Limb (tissue), 2 donors: Measurements from ENCODE around the gene ERAL1.
"Not testable (repeated sequence)": the region's sequence is repeated elsewhere in the genome, so short reads cannot be mapped to it uniquely, and the experiment has no call there.

Experiments used
- DNase-seq, 2 donors: peaks; one replicate each; pipeline ENCODE4 v3.0.0-alpha.2; 2016; ENCODE audit errors: extremely low spot score in 2 of 2

The ERAL1 gene

DNA sequence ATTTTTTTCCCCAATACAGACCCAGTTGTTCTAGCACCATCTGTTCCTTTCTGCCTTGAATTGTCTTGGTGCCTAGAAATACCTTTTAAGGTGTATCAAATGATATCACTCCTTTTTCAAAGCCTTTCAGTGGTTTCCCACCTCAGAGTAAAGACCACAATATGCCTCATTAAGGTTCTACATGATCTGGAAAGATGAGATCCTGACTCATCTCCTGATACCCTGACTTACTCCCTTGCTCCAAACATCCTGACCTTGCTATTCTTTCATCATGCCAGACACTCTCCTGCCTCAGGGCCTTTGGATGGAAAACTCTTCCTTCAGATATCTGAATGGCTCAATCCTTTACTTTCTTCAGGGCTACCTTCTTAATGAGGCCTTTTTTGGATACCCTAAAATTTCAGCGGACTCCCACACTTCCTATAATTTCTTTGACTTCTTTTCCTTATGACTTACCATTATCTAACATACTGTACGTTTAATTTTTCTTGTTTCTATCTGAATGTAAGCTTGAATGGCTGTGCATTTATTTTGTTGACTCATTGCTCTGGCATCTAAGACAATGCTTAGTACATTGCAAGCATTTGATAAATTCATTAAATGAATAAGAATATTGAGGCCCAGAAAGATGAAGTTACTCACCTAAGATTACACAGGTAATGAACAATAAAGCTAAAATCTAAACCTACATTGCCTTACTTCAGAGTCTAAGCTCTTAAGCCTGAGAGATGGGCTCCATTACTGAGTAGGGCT lies 23.5 kb downstream of the ERAL1 start:
- no peak for DNase-seq

DNA sequence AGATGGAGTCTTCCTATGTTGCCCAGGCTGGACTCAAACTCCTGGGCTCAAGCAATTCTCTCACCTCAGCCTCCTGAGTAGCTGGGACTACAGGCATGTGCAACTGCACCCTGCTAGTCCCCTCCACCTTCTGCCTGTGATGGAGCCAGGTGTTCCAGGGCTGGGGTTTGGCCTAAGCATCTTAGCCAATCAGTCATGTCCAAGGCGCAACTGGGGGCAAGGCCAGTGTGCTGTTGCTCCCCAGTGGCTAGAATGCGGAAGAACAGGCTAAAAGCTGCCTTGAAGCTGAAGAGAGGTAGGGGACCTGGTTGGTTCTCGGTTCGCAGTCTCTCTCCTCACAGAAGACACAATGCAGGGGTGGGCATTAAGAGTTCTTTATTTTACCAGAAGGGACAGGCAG lies 24.2 kb downstream of the ERAL1 start:
- no peak for DNase-seq

DNA sequence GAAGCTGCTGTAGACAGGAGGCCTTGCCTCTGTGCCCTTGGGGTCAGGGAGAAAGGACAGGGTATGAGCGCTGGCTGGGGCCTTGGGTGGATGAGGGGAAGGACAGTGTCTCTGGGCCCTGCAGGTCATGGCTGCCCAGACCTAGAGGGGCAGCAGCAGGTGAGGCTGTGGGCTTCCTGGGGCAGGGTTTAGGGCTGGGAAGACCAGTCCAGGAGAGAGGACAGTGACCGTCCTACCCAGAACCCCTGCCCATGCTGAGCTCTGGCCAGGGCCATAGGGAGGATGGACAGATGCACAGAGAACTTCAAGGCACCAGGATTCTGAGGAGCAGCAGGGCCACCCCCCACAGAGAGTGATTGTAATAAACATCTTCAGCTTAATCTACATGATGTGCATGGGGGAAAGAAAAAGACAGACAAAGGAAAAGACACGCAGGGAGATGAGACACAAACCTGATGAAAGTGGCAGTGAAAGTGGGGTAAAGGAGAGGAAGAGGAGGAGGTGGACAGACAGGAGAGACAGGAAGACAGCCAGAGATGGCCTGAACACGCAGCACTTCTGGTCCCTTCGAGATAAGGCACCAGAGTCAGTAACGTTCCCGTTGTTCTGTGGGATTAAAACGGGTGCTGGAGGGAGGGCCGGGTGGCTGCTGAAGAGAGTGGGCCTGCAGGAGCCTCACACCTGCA lies 25.2 kb downstream of the ERAL1 start:
- DNase-seq: no peak

DNA sequence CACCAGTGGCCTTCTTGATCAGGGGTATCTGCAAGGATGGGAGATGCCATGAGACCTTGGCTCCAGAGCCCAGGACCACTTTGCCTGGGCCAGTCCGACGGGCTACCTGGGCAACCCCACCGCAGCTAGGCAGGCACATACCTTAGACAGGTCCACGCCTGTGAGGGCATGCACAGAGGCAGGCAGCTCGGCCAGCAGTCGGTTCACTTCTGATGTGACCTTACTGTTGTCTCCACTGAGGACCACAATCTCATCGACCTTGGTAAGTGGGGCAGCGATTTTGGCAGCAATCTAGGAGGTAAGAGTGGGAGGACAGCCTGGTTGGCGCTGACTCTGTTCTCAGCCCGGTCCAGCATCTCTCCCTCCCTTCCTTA lies 25.7 kb downstream of the ERAL1 start:
- no peak for DNase-seq

DNA sequence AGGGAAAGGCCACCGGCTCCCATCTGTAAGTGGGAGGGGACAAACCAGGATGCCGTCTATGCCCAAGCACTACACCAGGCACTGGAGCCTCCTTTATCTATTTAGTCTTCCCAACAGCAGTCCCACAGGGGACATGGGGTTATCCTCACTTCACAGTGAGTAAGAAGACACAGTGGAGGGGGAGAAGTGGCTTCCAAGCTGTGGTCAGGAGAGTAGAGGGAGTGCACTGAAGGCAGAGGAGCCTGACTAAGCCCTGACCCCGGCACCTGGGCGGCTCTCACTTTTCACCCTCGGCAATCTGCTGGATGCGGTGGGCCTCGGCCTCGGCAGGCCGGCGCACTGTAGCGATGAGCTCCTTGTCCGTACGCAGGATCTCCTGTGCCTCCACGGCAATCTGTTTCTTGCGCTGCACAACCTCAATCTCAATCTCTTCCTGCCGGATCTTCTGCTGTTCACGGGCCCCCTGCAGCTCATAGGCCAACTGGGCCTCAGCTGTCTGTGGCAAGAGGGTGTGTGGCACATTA lies 26.8 kb downstream of the ERAL1 start:
- DNase-seq: no peak

DNA sequence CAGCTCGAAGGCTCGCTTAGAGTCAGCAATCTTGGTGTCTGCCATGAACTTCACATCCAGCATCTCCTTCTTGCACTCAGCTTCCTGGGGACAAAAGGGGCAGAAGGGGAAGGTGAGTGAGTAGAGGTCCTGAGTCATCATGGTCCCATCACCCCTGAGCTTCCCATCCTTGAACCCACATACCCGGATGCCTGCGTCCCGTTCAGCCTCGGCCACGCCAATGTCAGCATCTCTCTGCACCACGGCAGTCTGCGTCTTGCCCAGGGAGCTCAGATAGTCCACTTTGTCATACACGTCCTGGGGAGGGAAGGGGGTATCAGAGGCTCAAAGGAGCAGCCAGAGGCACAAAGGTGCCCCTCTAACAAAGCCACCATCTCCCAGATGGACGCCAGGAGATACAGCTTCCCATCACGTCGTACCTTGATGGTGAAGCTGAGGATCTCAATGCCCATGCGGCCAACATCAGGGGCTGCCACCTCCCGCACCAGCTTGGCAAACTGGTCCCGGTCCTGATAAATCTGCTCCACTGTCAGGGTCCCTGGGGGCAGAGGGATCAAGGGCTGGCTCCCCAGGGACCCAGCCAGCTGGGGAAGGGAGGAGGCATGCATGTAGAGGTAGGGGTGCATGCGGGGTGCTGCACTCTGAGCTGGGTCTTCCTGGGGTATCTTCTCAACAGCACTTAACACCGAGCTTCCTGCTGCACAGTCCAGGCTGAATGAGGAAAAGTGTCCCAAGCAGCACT lies 27.5 kb downstream of the ERAL1 start:
- DNase-seq: no peak

DNA sequence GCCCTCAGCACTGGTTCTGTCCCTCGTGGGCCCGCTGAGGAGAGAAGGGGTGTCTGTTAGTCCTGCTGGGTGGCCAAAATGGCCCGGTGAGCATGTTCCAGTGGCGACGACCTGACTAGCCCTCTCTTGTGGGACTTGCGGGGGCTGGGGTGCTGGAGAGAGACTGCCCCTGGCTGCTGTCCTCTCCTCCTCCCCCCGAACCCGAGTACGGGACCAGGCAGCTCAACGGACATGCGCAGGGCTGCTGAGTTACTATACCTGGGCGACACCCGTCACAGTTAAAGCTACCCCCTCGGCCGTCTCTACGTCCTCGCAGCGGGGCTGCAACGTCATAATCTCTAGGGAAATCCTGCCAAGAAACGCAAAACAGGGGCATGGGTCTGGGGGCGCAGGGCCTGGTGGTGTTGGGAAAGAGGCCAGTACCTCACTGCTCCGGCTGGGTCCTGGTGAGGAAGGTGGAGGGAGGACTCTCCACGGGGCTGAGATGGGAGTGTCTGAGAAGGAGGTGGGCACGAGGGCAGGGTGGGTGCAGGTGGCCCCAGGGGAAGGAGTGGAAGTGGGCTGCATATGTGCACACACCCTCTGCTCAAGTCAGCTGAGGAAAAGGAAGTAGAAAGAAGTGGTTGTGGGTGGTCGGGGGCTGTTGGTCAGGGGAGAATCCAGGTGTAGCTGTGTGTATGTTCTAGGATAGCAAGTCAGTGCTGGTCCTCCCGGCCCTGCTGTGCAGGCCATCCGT lies 29.3 kb downstream of the ERAL1 start:
- DNase-seq: no peak

DNA sequence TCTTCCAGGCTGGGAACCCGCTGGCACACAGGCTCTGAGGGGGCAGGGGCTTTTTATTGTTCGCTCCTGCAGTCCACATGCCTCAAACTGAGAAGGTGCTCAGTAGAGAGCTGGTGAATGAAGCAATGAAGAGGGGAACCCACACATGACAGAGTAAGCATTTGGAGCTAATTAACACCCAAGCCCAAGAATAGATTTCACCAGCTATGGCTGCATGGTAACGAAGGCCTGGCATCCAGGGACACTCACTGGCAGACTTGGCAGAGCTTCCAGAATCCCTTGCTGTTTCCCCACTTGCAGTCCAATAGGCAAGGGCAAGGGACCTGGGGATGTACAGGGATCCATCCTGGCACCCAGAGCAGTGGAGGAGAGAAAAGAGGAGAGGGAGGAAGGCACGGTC lies 30.5 kb downstream of the ERAL1 start:
- DNase-seq: no peak

DNA sequence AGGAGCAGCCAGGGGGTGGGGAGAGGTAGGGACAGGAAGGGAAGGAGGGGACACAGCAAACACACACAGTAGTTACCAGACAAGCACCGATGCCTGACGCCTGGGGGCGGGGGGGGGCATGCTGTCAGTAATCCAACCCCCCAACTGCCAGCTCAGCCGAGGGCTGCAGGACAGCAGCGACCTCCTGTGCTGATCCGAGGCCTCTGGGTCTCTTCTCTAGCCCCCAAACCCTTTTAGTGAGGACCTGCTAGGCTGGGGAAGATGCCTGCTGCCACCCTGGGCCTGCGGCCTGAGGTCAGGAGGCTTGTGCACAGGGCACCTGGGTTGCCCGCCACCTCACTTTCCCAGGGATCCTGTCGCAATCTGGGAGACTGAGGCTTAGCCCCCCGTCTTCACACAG lies 31.1 kb downstream of the ERAL1 start:
- DNase-seq: no peak

DNA sequence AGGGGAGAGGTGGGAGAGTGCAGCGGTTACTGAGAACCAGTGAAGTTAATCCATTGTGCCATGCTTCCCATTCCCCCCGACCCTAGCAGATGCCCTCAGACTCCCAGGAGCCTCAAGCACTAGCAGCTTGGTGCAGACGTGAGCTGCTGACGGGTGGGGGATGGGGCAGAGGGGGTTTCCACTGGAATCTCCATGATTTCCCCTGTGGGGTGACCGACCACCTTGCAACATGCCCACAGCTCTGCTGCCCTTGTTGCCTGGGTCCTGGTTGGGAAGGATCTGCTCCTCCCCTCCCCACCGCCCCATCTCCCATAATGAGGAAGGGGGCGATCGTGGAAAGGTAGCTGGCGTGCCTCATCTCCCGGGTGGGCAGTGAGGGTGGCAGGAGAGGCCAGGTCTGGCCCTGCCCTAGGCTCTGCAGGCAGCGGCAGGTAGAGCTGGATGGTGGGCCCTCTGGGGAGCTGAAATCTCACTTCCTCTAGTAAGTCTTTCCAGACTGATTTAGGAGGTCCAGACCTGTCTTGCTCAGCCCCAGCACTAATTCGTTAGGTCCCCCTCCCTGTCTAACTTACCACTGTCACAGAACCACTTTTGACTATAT lies 33.2 kb downstream of the ERAL1 start:
- no peak for DNase-seq

DNA sequence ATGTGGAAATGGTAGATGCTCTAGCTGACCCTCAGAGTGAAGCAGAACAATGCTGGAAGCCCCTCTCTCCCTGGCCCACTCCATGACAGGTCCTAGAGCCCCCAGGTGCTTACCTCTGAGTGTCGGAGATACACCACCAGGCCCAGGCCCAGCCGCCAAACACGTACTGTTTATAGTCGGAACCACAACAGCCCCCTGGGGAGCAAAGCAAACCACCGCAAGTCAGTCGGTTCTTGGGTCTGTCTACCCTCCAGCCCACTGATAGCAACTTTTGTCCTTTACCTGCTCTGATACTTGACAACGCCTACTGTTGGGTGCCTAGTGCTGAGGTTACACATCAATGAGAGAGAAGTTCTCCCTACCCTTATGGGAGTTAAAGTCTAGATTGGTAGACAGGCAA lies 34.0 kb downstream of the ERAL1 start:
- no peak for DNase-seq

DNA sequence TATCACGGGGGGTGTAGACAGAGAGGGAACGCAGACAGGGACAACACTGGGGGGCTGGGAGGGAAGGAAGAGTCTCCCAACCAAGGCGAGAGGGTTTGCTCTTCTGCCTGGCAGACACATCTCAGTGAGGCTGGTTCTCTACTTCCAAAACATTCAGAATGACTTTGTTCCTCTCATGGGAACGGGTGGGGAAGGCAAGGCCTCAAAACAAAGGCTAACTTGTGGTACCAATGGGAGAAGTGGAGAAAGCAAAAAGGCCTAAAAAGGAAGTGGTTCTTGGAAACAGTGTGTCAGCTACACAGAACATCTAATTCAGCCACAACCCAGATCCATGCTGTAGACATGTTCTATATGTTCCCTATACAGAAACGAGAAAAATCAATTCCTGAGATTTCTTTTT lies 35.2 kb downstream of the ERAL1 start:
- DNase-seq: no peak

DNA sequence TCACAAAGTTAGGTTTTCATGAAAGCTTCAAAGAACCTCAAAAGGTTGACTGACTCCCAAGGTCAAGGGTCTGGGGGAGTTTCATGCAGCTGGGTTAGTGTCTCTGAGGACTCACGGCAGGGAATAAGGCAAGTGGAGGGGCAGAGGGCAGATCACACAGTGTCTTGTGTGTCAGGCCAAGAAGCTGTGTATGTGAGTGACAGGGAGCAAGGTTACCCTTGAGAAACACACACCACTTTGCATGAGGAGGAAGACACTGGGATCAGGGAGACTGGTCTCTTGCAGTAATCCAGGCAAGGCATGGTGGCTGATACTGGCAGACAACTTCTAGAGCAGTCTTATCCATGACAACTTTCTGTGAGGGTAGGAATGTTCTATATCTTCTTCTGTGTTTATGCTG lies 36.4 kb downstream of the ERAL1 start:
- no peak for DNase-seq

DNA sequence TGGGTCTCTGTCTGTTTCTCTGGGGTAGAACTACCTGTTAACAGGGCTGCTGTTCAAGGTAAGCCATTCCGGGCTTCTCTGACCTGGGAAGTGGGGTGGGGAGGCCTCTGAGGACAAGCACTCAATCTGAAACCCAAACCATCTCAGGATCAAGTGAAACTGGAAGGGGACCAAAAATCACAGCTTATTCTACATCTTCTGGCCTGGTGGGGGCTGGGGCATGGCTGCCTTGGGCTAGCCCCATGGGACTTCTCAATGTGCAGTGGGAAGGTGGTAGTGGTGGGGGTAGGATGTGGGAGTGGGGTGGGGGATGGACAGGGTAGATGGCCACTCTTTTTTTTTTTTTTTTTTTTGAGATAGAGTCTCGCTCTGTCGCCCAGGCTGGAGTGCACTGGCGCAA lies 37.2 kb downstream of the ERAL1 start:
- no peak for DNase-seq

DNA sequence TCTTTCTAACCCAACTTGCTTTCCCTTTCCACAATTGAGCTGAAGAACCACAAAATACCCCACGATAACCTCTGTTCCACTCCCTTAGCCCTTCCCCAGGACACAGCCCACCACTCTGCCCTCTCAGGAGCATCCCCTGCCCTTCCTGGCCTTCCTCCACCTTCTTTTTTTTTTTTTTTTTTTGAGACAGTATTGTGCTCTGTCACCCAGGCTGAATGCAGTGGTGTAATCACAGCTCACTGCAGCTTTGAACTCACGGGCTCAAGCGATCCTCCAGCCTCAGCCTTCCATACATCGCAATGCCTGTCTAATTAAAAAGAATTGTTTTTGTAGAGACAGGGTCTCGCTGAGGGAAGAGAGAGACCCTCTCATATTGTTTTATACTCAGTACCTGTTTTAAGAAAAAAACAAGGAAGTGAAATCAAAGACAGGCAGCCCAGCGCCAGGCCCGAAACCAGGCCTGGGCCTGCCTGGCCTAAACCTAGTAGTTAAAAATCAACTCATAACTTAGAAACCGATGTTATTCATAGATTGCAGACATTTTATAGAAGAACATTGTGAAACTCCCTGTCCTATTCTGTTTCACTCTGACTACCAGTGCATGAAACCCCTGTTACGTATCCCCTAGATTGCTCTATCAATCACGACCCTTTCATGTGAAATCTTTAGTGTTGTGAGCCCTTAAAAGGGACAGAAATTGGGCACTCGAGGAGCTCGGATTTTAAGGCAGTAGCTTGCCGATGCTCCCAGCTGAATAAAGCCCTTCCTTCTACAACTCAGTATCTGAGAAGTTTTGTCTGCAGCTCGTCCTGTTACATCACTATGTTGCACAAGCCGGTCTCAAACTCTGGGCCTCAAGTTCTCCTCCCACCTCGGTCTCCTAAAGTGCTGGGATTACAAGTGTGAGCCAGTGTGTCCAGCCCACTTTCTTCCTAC lies 38.7 kb downstream of the ERAL1 start:
- not testable (repeated sequence) for DNase-seq

DNA sequence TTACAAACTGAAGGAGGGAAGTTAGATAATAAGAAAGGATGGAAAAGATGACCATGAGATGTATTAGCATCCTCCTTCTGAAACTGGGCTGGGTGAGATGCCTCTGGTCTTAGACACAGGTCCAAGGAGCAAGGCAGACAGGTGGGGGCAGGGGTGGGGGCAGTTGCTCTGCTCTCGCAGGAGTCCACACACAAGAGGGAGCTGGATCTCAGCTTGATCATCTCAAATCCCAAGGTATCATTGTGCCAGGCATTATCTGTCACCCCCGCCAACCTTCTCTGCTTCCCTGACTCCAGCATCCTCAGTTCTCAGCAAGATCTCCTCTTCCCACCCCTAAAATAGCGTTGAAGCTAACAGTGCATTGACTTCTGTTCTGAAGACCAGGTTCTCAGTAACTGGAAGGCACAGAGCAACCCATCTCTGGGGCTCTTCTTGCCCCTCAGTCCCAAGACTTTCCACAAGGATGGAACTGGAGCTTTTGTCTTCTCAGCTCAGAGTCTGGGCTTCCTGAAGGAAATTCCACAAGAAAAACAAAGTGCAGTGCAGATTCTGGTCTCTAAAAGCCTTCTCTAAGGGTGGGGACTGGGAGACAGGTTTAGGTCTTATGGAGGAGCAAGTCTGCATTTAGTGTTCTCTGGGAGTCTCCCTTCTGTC lies 41.1 kb downstream of the ERAL1 start:
- DNase-seq: no peak

DNA sequence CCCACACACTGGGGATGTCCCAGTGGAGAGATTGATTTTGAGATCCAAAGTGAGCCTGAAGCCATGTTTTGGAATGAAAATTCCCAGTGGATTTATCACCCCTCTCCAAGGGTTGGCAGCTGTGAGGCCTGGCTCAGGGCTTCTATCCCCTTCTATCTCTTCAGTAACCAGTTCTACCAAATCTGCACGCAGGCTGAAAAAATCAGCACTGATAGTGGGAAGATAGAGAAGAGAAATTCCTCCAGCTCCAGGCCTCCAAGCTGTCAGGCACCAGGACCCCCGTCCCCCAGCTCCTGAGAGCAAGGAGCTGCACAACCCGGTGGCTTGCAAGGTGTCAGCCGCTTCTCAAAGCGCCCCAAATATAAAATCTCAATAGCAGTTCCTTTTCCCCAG lies 41.7 kb downstream of the ERAL1 start:
- no peak for DNase-seq

DNA sequence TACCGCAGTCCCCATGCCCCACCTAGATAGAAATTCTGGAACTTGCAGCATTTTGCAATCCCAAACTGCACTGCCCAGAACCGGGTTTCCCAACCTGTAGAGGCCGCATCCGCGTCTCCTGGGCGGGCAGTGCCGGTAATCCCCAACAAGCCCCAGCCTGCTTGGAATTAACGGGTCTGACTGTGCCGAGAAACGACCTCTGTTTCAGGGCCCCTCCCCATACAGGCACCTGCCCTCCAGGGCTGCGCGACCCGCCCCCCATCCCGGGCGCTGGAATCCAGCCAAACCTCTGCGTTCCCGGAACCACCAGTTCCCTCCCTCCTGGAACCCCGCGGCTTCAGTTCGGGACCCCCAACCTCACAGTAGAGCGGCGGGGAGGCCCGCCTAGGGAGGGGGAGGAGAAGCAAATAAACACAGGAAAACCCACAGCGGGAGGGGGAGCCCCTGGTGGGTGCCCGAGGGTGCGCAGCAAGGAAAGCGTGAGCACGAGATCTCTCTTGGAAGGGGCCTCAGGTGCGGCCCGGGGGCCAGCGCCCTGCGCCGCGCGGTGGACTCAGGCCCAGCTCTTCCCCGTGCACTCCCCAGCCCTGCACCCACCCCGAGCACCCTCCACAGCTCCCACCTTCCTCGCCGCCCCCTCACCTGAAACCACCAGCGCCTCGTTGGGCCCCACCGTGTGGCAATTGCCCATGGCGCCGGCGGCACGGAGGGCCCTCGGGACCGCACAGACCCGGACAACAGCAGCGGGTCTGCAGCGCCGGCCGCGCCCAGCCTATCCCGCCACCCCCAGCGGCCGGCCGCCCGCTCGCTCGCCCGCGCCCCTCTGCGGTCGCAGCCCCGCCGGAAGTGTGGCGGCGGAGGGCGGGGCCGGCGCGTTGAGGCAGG lies 42.3 kb downstream of the ERAL1 start, which contains the start of gene FLOT2:
FLOT2 (minus strand) TSS at position 850 of the 885 bp plus-strand sequence; CDS start at position 691, 159 bp downstream.
- peak; percentile 27 to 80 for DNase-seq
